GM19328 (cell line): ENCODE measurements around the gene KCNK2.

ENCODE experiments used
- ATAC-seq: cut with Tn5 transposase; IDR thresholded peaks from one replicate; pipeline ENCODE4 v1.9.1; 2021; ENCODE audit warnings: mild to moderate bottlenecking, moderate library complexity; ENCODE audit not compliant: unreplicated experiment

The KCNK2 gene

GRCh38 chr1:215250913-215251312 is 168.4 kb downstream of the KCNK2 start:
- no peak for ATAC-seq

GRCh38 chr1:215251428-215251827 is 168.9 kb downstream of the KCNK2 start:
- ATAC-seq = no peak

GRCh38 chr1:215252164-215252563 is 169.6 kb downstream of the KCNK2 start:
- ATAC-seq = no peak

GRCh38 chr1:215256936-215257679 is 174.6 kb downstream of the KCNK2 start:
- no peak for ATAC-seq

GRCh38 chr1:215260711-215261110 is 178.2 kb downstream of the KCNK2 start:
- ATAC-seq = no peak

GRCh38 chr1:215262106-215262505 is 179.6 kb downstream of the KCNK2 start:
- no peak for ATAC-seq

- no peak for ATAC-seq
Observed at GRCh38 chr1:215263636-215264035, 181.1 kb downstream of the KCNK2 start.

- no peak for ATAC-seq
Observed at GRCh38 chr1:215264649-215265048, 182.1 kb downstream of the KCNK2 start.

GRCh38 chr1:215267495-215267894 is 185.0 kb downstream of the KCNK2 start:
- no peak for ATAC-seq

- no peak for ATAC-seq
Observed at GRCh38 chr1:215269955-215270354, 187.4 kb downstream of the KCNK2 start.

- no peak for ATAC-seq
Observed at GRCh38 chr1:215273838-215274516, 191.4 kb downstream of the KCNK2 start.

GRCh38 chr1:215276582-215276981 is 194.0 kb downstream of the KCNK2 start:
- ATAC-seq = no peak

GRCh38 chr1:215277532-215277931 is 195.0 kb downstream of the KCNK2 start:
- no peak for ATAC-seq

- no peak for ATAC-seq
Observed at GRCh38 chr1:215279682-215280081, 197.1 kb downstream of the KCNK2 start.

- ATAC-seq = no peak
Observed at GRCh38 chr1:215282557-215282956, 200.0 kb downstream of the KCNK2 start.

- no peak for ATAC-seq
Observed at GRCh38 chr1:215285013-215285800, 202.7 kb downstream of the KCNK2 start.
